Choroid plexus epithelial cell (primary cell): Measurements from ENCODE around the gene PTPRG.

Experiments used
- DNase-seq: peaks from one replicate; pipeline ENCODE4 v3.0.0-alpha.2; 2010; ENCODE audit warnings: low read depth
- H3K4me3 ChIP-seq: 2 replicates; pipeline ENCODE4 v1.5.1; 2011; ENCODE audit warnings: low read depth, mild to moderate bottlenecking, control low read depth, low read length, moderate library complexity
- TF ChIP-seq, protein P1 (sequence below): conservative IDR thresholded peaks from 2 replicates; pipeline ENCODE4 v1.5.1; 2011; ENCODE audit warnings: low read depth, mild to moderate bottlenecking, control low read depth, inconsistent platforms, low read length, moderate library complexity

Gene PTPRG

GRCh38 chr3:61627768-61628185 is 66.4 kb downstream of the PTPRG start:
- TF ChIP-seq, protein P1, sequence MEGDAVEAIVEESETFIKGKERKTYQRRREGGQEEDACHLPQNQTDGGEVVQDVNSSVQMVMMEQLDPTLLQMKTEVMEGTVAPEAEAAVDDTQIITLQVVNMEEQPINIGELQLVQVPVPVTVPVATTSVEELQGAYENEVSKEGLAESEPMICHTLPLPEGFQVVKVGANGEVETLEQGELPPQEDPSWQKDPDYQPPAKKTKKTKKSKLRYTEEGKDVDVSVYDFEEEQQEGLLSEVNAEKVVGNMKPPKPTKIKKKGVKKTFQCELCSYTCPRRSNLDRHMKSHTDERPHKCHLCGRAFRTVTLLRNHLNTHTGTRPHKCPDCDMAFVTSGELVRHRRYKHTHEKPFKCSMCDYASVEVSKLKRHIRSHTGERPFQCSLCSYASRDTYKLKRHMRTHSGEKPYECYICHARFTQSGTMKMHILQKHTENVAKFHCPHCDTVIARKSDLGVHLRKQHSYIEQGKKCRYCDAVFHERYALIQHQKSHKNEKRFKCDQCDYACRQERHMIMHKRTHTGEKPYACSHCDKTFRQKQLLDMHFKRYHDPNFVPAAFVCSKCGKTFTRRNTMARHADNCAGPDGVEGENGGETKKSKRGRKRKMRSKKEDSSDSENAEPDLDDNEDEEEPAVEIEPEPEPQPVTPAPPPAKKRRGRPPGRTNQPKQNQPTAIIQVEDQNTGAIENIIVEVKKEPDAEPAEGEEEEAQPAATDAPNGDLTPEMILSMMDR = no peak
- DNase-seq = peak; percentile 91
- no peak overlapping the region for H3K4me3 ChIP-seq

- H3K4me3 ChIP-seq = no peak overlapping the region
- TF ChIP-seq, protein P1 = no peak
- DNase-seq = no peak
These were observed 67.3 kb downstream of the PTPRG start for GRCh38 chr3:61628636-61629035.

DNA sequence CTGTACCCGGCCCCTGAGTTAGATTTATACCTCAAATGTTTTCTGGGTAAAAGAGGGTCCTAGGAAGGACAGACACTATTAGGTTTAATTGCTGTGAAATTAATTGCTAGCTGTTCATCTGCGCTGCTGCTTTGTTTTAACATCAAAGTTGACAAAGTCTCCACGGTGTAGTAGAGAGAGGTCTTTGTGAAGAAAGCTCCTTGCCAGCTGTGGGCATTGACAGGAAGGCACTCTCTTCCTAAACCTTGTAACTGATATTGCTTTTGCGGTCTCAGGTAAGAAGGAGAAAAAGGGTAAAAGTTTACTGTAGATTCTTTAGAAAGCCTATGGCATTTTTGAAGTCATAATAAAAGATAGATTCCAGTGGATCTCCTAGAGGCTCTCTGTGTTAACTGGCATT is 68.1 kb downstream of the PTPRG start:
- DNase-seq = no peak
- no peak overlapping the region for H3K4me3 ChIP-seq
- TF ChIP-seq, protein P1 = no peak

DNA sequence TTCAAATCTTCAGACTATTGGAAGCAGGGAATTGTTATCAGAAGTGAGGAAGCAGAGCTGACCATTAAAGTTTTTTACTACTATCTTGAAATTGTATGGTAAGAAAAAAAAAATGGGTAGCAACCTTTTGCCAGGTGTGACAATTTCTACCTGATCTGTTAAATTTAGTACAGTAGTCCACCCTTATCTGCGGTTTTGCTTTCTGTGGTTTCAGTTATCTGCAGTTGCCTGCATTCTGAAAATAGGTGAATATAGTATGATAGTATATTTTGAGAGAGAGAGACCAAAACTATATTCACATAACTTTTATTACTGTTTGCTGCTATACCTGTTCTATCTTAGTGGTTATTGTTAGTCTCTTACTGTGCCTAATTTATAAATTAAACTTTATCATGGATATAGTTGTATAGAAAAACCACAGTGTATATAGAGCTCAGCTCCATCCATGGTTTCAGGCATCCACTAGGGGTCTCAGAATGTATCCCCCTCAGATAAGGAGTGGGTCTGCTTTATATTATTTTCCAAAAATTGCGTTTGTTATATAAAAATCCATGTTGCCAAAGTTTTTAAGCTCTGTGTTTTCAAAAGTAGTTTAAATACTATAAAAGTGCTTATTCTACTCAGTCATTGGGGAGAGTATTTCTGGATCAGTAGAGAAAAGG is 69.9 kb downstream of the PTPRG start:
- H3K4me3 ChIP-seq = no peak overlapping the region
- DNase-seq = no peak
- TF ChIP-seq, protein P1 = no peak

DNA sequence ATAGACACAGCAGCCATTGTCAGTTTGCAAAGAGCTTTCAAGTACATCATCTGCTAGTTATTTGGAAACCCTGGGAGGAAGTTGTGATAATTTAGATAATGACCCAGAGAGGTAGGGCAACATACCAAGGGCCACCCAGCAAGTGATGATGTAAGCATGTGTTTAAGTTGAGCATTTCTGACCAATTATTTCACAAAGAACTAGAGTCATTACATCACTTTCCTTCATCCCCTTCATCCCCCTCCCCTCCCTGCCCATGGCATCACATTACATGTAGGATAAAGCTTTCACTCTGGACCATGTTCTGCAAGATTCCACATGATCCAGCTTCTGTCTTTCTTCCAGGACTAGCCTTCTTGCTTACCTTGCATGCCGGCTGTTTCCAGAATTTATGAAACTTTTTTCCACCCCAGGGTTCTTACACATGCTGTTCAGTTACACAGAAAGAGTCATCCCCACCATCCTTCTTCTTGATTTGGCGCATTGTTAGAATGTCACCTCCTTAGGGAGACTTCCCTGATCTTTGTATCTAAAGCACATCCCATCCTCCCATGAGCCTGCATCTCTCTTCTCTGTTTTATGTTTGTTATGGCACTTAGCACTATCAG is 71.3 kb downstream of the PTPRG start:
- DNase-seq = peak; percentile 38
- TF ChIP-seq, protein P1 = no peak
- no peak overlapping the region for H3K4me3 ChIP-seq

DNA sequence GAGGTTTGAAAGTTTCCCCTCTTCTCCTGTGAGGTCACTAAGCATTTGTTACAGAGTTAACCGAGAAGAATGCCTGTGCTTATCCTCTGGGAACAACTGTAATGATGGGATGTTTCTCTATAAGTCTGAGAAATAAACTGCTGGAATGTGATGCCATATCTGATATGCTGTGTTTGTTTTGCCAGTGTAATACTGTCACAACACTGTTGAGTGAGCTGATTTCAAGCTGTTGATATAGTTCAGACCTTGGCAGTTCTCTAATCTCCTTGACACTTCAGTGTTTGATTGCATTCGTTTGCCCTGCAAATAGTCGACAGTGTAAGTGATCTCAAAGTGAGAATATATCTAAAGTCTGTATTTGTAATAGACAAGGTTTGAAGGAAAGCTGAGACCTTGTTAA is 73.3 kb downstream of the PTPRG start:
- TF ChIP-seq, protein P1 = no peak
- no peak for DNase-seq
- H3K4me3 ChIP-seq = no peak overlapping the region
